SKM-1 (cell line): Measurements from ENCODE around the gene ADGRL3.

ENCODE experiments used
- DNase-seq: peaks from one replicate; lab custom pipeline; 2025; ENCODE audit not compliant: unreplicated experiment; lab: John Stamatoyannopoulos, UW

ADGRL3 gene

DNA sequence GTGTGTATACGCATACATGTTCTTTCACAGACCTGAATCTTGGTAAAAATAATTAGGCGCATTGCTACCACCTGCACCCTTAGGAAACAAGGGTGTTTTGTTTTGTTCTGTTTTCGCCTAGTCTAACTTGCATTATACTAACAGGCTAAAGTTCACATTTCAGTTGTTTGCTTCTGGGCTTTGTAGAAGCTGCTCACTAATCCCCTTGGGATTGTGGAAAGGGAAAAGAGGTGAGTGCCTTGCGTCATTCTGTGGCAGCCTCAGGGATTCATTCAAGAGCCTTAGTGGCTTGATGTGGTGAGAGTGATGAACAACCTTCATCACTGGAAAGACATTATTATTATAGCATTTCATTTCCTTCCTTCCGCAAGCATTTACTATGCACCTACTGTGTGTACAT is 331.1 kb downstream of the ADGRL3 start:
- no peak for DNase-seq

GRCh38 chr4:61532336-61533000 is 332.3 kb downstream of the ADGRL3 start:
- no peak for DNase-seq

DNA sequence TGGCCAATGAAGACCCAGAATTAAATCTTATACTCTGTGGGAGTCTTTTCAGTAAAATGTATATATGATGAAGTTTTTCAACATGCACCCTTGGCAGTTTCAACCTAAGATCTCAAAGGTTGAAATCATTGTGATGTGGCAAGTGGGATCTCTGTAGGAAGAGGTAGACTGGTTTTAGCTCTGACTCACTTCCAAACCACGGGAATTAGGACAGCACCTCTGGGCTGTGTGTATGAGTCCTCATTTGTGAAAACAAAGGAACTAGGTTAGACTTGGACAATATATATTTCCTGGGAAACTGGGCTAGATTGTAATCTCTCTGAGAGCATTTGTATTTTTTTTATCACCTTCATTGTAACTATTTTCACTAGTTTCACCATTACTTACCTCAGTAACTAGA is 333.0 kb downstream of the ADGRL3 start:
- no peak for DNase-seq

- no peak for DNase-seq
Measured at GRCh38 chr4:61540944-61541343, 340.8 kb downstream of the ADGRL3 start.

- no peak for DNase-seq
Measured at GRCh38 chr4:61541459-61541858, 341.3 kb downstream of the ADGRL3 start.

DNA sequence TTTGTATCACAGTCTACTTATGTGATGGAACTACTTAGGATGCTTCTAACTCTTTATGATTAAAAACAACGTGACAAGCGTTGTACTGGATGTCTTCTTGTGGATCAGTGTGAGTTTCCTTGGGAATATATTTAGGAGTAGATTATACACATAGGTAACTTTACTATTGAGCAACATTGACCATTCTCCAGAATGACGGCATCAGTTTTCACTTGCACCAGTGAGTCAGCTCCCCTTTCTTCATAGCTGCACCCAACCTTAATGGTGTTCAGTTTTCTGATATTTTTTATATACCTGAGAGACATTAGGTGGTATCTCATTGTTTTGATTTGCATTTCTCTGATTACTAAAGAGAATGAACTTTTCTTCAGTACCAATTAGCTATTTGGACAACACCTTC is 343.9 kb downstream of the ADGRL3 start:
- no peak for DNase-seq

DNA sequence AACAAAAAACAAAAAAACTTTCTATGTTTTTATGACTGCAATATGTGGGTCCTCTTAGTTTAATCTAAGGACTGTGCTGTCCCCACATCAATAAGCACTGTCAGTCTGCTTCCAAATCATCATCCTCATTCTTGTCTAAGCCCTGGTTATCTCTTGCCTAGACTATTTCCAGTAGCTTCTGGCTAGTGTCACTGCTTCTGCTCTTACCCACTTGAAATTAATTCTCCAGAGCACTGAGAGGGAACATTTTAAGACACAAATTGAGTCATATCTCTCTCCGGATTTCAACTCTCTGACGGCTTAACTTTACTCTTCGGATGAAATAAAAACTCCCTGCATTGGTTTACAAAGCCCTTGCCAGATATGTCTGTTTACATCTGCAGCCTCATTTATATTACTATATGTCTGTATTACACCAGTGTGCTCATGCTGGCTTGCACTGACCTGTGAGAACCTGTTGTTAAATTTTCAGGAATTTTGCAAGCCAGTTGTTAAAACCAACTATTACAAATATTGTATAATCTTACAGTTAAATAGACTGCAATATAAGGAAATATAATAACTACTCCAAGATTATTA is 345.9 kb downstream of the ADGRL3 start:
- DNase-seq: no peak

DNA sequence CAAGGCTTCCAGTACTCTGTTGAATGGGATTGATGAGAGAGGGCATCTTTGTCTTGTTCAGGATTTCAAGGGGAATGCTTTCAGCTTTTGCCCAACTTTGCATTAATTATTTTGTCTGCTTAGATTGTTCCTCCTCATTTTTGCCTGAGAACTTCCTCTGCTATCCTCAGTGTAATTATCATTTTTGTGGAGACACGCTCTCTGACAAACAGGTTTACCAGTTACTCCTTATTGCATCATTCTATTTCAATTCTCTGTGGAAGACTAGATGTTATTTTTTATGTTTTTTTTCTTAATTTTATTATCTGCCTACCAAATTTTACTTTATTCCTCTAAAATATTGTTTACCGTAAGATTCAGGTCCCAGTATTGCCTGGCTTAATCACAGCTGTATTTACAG is 349.2 kb downstream of the ADGRL3 start:
- DNase-seq: no peak

DNA sequence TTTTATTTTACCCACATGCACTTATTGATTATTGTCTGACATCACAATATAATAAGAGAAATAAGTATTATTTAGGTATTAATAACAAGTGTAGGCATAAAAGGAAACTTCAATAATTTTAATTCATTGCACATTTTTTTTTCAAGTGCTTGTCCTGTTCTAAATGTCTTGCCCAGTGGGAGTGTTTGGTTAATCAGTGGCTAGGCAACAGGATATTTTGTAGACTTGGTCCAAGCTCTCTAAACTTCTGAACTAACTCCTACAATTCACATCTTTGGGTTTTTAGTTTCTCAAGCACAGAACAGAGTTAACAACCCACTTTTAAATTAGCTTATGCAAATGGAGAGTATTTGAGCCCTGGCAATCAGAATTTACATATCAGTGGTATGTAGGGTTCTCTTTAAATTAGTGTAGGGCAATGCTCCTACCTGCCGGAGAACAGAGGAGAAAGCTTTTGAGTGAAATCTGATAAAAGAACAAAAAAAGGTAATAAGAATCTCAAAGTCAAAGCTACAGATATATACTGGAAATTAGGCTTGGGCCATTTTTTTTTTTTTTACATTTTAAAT is 353.5 kb downstream of the ADGRL3 start:
- no peak for DNase-seq

DNA sequence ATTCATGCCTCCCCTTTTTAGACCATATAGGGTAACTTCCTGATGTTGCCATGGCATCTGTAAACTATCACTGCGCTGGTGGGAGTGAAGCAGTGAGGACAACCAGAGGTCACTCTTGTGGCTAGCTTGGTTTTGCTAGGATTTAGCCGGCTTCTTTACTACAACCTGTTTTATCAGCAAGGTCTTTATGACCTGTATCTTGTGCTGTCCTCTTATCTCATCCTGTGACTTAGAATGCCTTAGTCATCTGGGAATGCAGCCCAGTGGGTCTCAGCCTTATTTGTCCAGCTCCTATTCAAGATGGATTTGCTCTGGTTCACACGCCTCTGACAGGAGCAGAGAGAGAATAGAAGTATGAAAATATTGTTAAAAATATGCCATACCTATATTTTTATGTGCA is 355.7 kb downstream of the ADGRL3 start:
- no peak for DNase-seq

DNA sequence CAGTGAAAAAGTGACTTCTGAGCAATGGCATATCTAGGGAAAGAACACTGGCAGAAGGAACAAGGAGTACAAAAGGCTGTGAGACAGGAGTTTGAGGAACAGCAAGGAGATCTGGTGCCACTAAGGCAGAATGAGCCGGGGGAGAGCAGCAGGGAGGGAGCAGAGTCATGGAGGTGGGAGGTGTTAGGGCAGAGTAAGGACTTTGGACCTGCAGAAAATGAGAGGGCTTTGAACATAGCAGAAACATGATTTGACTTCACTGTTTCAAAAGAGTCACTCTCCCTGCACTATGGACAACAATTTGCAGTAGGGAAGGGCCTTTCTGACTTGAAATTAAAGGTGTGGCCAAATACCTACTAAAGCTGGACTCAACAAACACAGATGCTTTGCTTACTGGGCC is 356.2 kb downstream of the ADGRL3 start:
- DNase-seq: no peak

GRCh38 chr4:61559396-61559795 is 359.3 kb downstream of the ADGRL3 start:
- no peak for DNase-seq

- no peak for DNase-seq
Measured at GRCh38 chr4:61561028-61561427, 360.9 kb downstream of the ADGRL3 start.

- peak; percentile 3 for DNase-seq
Measured at GRCh38 chr4:61571761-61572559, 371.8 kb downstream of the ADGRL3 start.

GRCh38 chr4:61575796-61576195 is 375.7 kb downstream of the ADGRL3 start:
- DNase-seq: no peak

DNA sequence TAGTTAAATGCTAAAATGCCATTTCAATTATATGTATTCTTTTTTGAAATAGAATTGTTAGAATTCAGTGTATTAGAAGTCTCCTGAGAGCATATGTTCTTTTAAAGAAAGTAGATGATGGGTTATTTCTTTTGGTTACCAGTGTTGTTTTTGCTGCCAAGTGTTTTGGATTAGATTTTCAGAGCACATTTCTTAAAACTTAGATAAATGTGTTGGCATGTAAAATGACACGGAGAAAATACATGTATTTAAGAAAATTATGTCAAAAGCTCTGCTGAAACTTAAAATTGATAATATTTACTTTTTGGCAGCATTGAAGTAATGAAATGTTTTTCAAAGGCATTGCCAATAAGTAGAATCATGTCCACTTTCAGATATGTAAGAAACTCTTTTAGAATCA is 379.7 kb downstream of the ADGRL3 start:
- no peak for DNase-seq

DNA sequence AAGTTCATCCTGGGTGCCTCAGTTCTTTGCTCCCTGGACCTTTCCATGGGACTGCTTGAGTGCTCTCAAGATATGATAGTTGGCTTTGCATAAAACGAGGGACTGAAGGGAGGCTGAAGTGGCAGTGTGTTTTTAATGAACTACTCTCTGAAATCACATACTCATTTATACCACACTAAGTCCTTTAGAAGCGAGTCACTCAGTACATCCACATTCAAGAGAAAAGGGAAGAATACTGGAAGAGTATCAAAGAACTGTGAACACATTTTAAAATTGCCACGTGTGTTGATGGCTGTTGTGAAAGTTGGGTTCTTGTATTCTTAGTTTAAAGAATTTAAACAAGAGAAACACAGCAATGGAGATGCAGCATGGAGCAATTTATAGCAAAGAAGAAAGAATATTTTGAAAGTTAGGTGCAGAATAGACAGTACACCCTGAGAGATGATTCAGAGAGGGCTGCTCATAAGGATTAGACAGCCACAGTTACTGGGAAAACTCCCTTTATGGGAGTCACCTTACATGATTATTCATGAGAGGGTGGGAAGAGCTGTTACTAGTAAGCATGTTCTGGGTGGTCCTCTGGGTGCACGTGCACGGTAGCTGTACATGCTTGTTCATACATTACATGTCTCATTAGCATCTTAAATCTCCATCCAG is 380.7 kb downstream of the ADGRL3 start:
- DNase-seq: no peak

DNA sequence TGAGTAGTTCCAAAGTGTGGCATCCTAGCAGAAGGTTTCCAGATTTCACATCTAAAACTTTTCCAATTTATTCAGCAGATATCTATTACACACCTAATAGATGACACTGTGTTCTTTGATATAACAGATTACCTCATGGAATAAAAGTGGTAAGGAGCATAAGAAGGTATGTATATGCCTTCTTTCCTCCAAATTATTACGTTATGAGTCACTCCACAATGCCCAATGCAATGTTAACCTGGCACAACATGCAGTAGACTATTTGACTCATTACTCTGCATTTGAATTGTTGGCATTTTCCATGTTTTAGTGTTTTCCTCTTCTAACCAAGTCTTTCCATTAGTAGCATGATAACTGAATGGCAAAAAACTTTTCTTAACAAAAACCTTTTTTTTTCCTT is 383.6 kb downstream of the ADGRL3 start:
- DNase-seq: no peak

GRCh38 chr4:61588621-61589402 is 388.7 kb downstream of the ADGRL3 start:
- DNase-seq: no peak

DNA sequence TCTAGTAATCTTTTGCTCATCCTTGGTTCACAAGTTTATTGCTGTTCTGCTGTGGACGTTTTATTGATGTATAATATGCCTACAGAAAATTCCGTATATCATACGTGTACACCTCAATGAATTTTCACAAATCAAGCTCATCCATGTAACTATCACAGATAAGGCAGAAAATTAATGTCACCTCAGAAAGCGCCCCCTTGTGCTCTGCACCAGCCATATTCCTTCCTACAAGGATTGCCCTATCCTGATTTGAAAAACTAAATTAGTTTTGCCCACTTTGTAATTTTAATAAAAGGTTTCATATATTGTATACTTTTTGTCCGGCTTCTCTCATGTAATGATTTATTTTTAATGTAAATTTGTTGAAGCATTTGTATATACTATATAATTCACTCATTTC is 390.8 kb downstream of the ADGRL3 start:
- DNase-seq: no peak
